GM12878 (cell line): ENCODE data around the gene NPS. TPM values are rescaled to one million over a fixed set of nuclear protein-coding genes. Genes with fewer than 3 reads are reported as not detected.

Experiments used
- ATAC-seq: fragments of 200-7000 bp; cut with Tn5 transposase; 3 replicates; pipeline ENCODE4 v1.9.1; 2020; ENCODE audit warnings: mild to moderate bottlenecking, moderate library complexity
- BruUV-seq: library from RNA; stranded (reverse); fragments of 400-500 nt; replicated peaks from 2 replicates; lab custom pipeline; 2021; lab: Mats Ljungman, UMichigan
- CTCF ChIA-PET: fragments of 300-600 bp; sonication (Branson Sonifier 250); formaldehyde crosslinking; extraction: SDS; loops from one replicate; lab custom pipeline; 2021; ENCODE audit warnings: inconsistent platforms; lab: Yijun Ruan, JAX
- POLR2A ChIA-PET: fragments of 350-600 bp; formaldehyde crosslinking; extraction: SDS; loops from one replicate; lab custom pipeline; 2021; ENCODE audit warnings: inconsistent platforms; lab: Charles Lee
- RAD21 ChIA-PET: fragments of 300-600 bp; sonication (Branson Sonifier 250); formaldehyde crosslinking; loops from one replicate; lab custom pipeline; 2023; ENCODE audit warnings: antibody characterized with exemption; ENCODE audit not compliant: unreplicated experiment; lab: Charles Lee
- SMC1A ChIA-PET: fragments of 300-600 bp; sonication (Branson Sonifier 250); formaldehyde crosslinking; loops from one replicate; lab custom pipeline; 2023; ENCODE audit not compliant: unreplicated experiment, uncharacterized antibody; lab: Charles Lee
- DNase-seq: peaks from one replicate; pipeline ENCODE4 v3.0.0-alpha.2; 2011; ENCODE audit warnings: low read depth, low spot score
- FAIRE-seq: peaks from 3 replicates; lab custom pipeline; 2011; peaks lifted over from hg19 to GRCh38; lab: Jason Lieb, UNC
- H2AFZ ChIP-seq: 2 replicates; pipeline ENCODE4 v1.6.0; 2011; ENCODE audit warnings: low read depth, low read length, control low read depth; ENCODE audit not compliant: control insufficient read depth
- H3K27ac ChIP-seq: 2 replicates; pipeline ENCODE4 v1.5.1; 2011; ENCODE audit warnings: control low read depth; ENCODE audit not compliant: control insufficient read depth, insufficient read depth
- H3K27me3 ChIP-seq, 2 experiments: replicated peaks in 1 of 2; 2 replicates each; pipeline versions ENCODE4 v1.6.0 to v1.6.1; 2011; ENCODE audit warnings: low read length in 1 of 2; ENCODE audit not compliant: control insufficient read depth in 2 of 2, insufficient read depth in 2 of 2
- H3K36me3 ChIP-seq, 2 experiments: 2 replicates each; pipeline ENCODE4 v1.5.1; 2011; ENCODE audit warnings: low read length in 1 of 2; ENCODE audit not compliant: control insufficient read depth in 2 of 2, insufficient read depth in 2 of 2
- H3K4me1 ChIP-seq: 2 replicates; pipeline ENCODE4 v1.6.1; 2011; ENCODE audit warnings: mild to moderate bottlenecking, low read length, moderate library complexity, mixed read lengths; ENCODE audit not compliant: control insufficient read depth, insufficient read depth
- H3K4me2 ChIP-seq: 2 replicates; pipeline ENCODE4 v1.6.0; 2011; ENCODE audit warnings: control low read depth; ENCODE audit not compliant: control insufficient read depth, insufficient read depth
- H3K4me3 ChIP-seq: fragments of 200-600 bp; sonication (generic); 2 replicates; pipeline ENCODE4 v1.5.1; 2016
- H3K79me2 ChIP-seq: 2 replicates; pipeline ENCODE4 v1.6.0; 2011; ENCODE audit warnings: low read length; ENCODE audit not compliant: control insufficient read depth, insufficient read depth
- H3K9ac ChIP-seq: 2 replicates; pipeline ENCODE4 v1.8.0; 2011; ENCODE audit warnings: low read length, control low read depth, mixed read lengths; ENCODE audit not compliant: control insufficient read depth, insufficient read depth
- H3K9me3 ChIP-seq: replicated peaks from 3 replicates; pipeline ENCODE4 v1.5.1; 2011; ENCODE audit warnings: mild to moderate bottlenecking, low read length; ENCODE audit not compliant: control insufficient read depth, insufficient read depth
- H4K20me1 ChIP-seq: 2 replicates; pipeline ENCODE4 v1.6.0; 2011; ENCODE audit not compliant: control insufficient read depth, insufficient read depth
- ATF2 ChIP-seq: IDR thresholded peaks from 2 replicates; pipeline ENCODE4 v1.6.1; 2012; ENCODE audit warnings: low read length, inconsistent platforms
- CBX5 ChIP-seq: sonication (generic); IDR thresholded peaks from 2 replicates; pipeline ENCODE4 v1.6.1; 2016; ENCODE audit warnings: low read depth, moderate library complexity, mild to moderate bottlenecking, inconsistent platforms
- POLR2A ChIP-seq: IDR thresholded peaks from 2 replicates; pipeline ENCODE4 v1.6.1; 2011; ENCODE audit warnings: low read depth, mild to moderate bottlenecking, low read length
- RAD51 ChIP-seq: fragments of 450-650 bp; IDR thresholded peaks from 2 replicates; pipeline ENCODE4 v1.6.1; 2016; ENCODE audit warnings: moderate library complexity, mild to moderate bottlenecking, inconsistent platforms
- RBBP5 ChIP-seq: fragments of 200-600 bp; sonication (generic); conservative IDR thresholded peaks from 2 replicates; pipeline ENCODE4 v1.6.1; 2016
- ZNF24 ChIP-seq: fragments of 450-650 bp; IDR thresholded peaks from 2 replicates; pipeline ENCODE4 v1.6.1; 2017; ENCODE audit warnings: antibody characterized with exemption, mild to moderate bottlenecking
- ZNF592 ChIP-seq: fragments of 450-650 bp; IDR thresholded peaks from 2 replicates; pipeline ENCODE4 v1.6.1; 2017; ENCODE audit warnings: mild to moderate bottlenecking, moderate library complexity
- WGBS: methylation state at CpG from one replicate; pipeline ENCODE4 v1.1.6; 2016; ENCODE audit warnings: low lambda C conversion rate; ENCODE audit not compliant: insufficient replicate concordance, insufficient coverage; ENCODE audit errors: missing lambda C conversion rate; 5-methylcytosine and 5-hydroxymethylcytosine counted together
- in situ Hi-C: fragments of 300-500 bp; cut with MboI; formaldehyde crosslinking; loops from 9 replicates; pipeline ENCODE4 v1.14.3; 2018; ENCODE audit warnings: mixed read lengths
- intact Hi-C: fragments of 100-400 bp; cut with micrococcal nuclease; formaldehyde crosslinking; loops from one replicate; pipeline ENCODE4 v1.14.2; 2022; ENCODE audit not compliant: unreplicated experiment
- polyA plus RNA-seq, 11 experiments: library from polyadenylated mRNA; depleted of rRNA in 4 of 11; unstranded in 6 of 11; stranded (reverse) in 5 of 11; fragments of >200 nt; fragmentation: Nextera tagmentation in 4 of 11; fragmentation: Illumina TruSeq in 1 of 11; extraction: Ambion mirVana in 4 of 11; extraction: Trizol in 1 of 11; gene quantifications; 1 replicate in 1 of 11; 2 replicates in 10 of 11; pipeline versions ENCODE4 v1.2.1 to v1.2.3, GENCODE V29; 2011 to 2016; ENCODE audit warnings: inconsistent platforms in 2 of 11, missing spikeins in 2 of 11, low read depth in 1 of 11
- total RNA-seq, 4 experiments: library from RNA; depleted of rRNA in 3 of 4; stranded (reverse); fragments of >200 nt in 3 of 4; fragmentation: Illumina TruSeq in 1 of 4; extraction: Trizol in 1 of 4; gene quantifications; 2 replicates each; pipeline versions ENCODE4 v1.2.1 to v1.2.3, GENCODE V29; 2013 to 2021

Gene NPS
- total and polyA plus RNA-seq, 10 of the 15 experiments (the other 5 are each of a cell fraction or from before 2014, with no cell fraction given), result not detected

GRCh38 chr10:127579640-127580039 is 30.5 kb downstream of the NPS start (continued):
- TF ChIP-seq ZNF592, result no peak

- no peaks in the 10 kb centered on the region for H3K79me2 ChIP-seq
- 27% methylated on average over 17 of the region's 17 CpGs for WGBS
- POLR2A ChIA-PET, result no interaction called here
- no peaks in the 10 kb centered on the region for H3K4me1 ChIP-seq
- no peak overlapping the region for H3K27ac ChIP-seq
- ATAC-seq (no peak), DNase-seq (no peak), FAIRE-seq (no peak)
- SMC1A ChIA-PET, result no interaction called here
- TF ChIP-seq RBBP5 (no peak), POLR2A (no peak), ATF2 (no peak), CBX5 (no peak), RAD51 (no peak), ZNF24 (no peak)
- no peak overlapping the region for H3K4me2 ChIP-seq
- RAD21 ChIA-PET, result no interaction called here
- no peaks in the 10 kb centered on the region for H3K9me3 ChIP-seq
- in situ Hi-C loops (no loop called here), intact Hi-C loops (no loop called here)
- no peak overlapping the region for H3K4me3 ChIP-seq
- CTCF ChIA-PET, result no interaction called here
- H4K20me1 ChIP-seq, result no peaks in the 10 kb centered on the region
- BruUV-seq, result no TSS peak
- H3K36me3 ChIP-seq, result no peaks in the 10 kb centered on the region
- H3K9ac ChIP-seq, result no peak overlapping the region
- no peaks in the 10 kb centered on the region for H3K27me3 ChIP-seq
- H2AFZ ChIP-seq, result no peak overlapping the region
Observed at GRCh38 chr10:127580822-127581221, 31.7 kb downstream of the NPS start.
